ENCODE measurements around the gene UGT1A4.
"Not testable (repeated sequence)": the region's sequence is repeated elsewhere in the genome, so short reads cannot be mapped to it uniquely, and the experiment has no call there.

Gene UGT1A4

DNA sequence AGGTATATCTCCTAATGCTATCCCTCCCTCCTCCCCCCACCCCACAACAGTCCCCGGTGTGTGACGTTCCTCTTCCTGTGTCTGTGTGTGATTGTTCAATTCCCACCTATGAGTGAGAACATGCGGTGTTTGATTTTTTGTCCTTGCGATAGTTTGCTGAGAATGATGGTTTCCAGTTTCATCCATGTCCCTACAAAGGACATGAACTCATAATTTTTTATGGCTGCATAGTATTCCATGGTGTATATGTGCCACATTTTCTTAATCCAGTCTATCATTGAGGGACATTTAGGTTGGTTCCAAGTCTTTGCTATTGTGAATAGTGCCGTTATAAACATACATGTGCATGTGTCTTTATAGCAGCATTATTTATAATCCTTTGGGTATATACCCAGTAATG is 17.7 kb upstream of the UGT1A4 start:
- H3K36me3 ChIP-seq (ENCODE audit: control insufficient read depth, insufficient read depth, low read length, severe bottlenecking); H3K9me3 ChIP-seq (ENCODE audit: control insufficient read depth, low read length); H3K27me3 ChIP-seq (replicated peaks; ENCODE audit: control insufficient read depth, insufficient read depth, low read length); H3K4me3 ChIP-seq (ENCODE audit: low read length); DNase-seq (ENCODE audit: low read depth); H3K9ac ChIP-seq (ENCODE audit: low read length): not testable (repeated sequence)
- peaks cover 26% of the 10 kb centered on the region for H3K4me1 ChIP-seq (ENCODE audit: control insufficient read depth, insufficient read depth, low read length)

- no peak overlapping the region for H3K4me3 ChIP-seq (ENCODE audit: low read length)
- no peak for DNase-seq (ENCODE audit: low read depth)
- H3K4me1 ChIP-seq (ENCODE audit: control insufficient read depth, insufficient read depth, low read length), result peaks cover 34% of the 10 kb centered on the region
- H3K27me3 ChIP-seq (replicated peaks; ENCODE audit: control insufficient read depth, insufficient read depth, low read length), result no peaks in the 10 kb centered on the region
- no peaks in the 10 kb centered on the region for H3K9me3 ChIP-seq (ENCODE audit: control insufficient read depth, low read length)
- no peaks in the 10 kb centered on the region for H3K36me3 ChIP-seq (ENCODE audit: control insufficient read depth, insufficient read depth, low read length, severe bottlenecking)
- no peak overlapping the region for H3K9ac ChIP-seq (ENCODE audit: low read length)
Observed at GRCh38 chr2:233702238-233702637, 16.3 kb upstream of the UGT1A4 start.

DNA sequence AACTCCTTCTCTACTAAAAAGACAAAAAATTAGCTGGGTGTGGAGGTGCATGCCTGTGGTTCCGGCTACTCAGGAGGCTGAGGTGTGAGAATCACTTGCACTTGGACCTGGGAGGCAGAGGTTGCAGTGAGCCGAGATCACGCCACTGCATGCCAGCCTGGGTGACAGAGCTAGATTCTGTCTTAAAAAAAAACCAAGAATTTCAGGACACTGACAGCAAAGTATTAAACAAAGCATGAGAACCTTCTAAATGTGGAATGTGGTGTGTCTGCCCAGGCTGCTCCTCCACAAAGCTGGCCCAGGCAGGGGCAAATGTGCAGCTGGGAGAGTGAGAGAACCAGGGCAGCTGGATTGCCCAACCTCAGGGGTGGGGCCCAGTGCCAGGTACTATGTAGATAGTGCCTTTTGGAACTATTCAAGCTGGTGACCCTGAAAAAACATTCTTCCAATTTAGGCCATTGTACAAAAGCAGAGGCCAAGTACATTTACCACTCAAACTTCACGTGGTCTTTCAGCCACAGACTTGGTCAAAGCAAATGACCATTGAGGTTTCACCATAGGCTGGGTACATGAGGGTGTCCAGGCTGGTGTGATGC is 12.5 kb upstream of the UGT1A4 start:
- H3K4me1 ChIP-seq (ENCODE audit: control insufficient read depth, insufficient read depth, low read length), result peaks cover 25% of the 10 kb centered on the region
- peaks cover 3% of the 10 kb centered on the region for H3K27me3 ChIP-seq (replicated peaks; ENCODE audit: control insufficient read depth, insufficient read depth, low read length)
- no peak overlapping the region for H3K4me3 ChIP-seq (ENCODE audit: low read length)
- DNase-seq (ENCODE audit: low read depth), result peak; percentile 68
- no peaks in the 10 kb centered on the region for H3K36me3 ChIP-seq (ENCODE audit: control insufficient read depth, insufficient read depth, low read length, severe bottlenecking)
- peak overlapping the region; percentile 24 for H3K9ac ChIP-seq (ENCODE audit: low read length)
- H3K9me3 ChIP-seq (ENCODE audit: control insufficient read depth, low read length), result no peaks in the 10 kb centered on the region

DNA sequence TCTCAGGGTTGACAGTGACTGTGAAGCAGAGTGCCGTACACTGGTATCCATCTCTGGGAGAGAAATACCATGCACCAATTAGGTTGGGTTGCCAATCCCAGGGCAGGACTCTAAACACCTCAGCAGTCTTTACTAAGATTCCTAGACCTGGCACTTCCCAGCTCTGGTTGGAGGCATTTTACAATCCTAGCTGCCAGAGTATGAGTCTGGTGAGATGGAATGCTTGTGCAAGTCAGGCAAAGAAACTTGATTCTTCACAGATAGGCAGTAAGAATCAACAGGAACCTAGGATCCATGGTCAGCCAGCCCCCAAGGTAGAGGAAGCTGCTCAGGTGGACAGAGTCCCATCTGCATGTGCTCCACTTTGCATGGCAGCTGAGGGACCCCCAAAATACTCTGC is 11.8 kb upstream of the UGT1A4 start:
- no peaks in the 10 kb centered on the region for H3K9me3 ChIP-seq (ENCODE audit: control insufficient read depth, low read length)

GRCh38 chr2:233707940-233708644 is 10.4 kb upstream of the UGT1A4 start:
- H3K36me3 ChIP-seq (ENCODE audit: control insufficient read depth, insufficient read depth, low read length, severe bottlenecking), result no peaks in the 10 kb centered on the region
- H3K9me3 ChIP-seq (ENCODE audit: control insufficient read depth, low read length), result no peaks in the 10 kb centered on the region
- peaks cover 4% of the 10 kb centered on the region for H3K27me3 ChIP-seq (replicated peaks; ENCODE audit: control insufficient read depth, insufficient read depth, low read length)
- no peak overlapping the region for H3K9ac ChIP-seq (ENCODE audit: low read length)
- H3K4me1 ChIP-seq (ENCODE audit: control insufficient read depth, insufficient read depth, low read length), result peaks cover 29% of the 10 kb centered on the region
- peak; percentile 69 for DNase-seq (ENCODE audit: low read depth)
- H3K4me3 ChIP-seq (ENCODE audit: low read length), result no peak overlapping the region

More for the DNA sequence above, 11.8 kb upstream of the UGT1A4 start:
- Histone ChIP-seq H3K9ac (ENCODE audit: low read length) (no peak overlapping the region), H3K36me3 (ENCODE audit: control insufficient read depth, insufficient read depth, low read length, severe bottlenecking) (no peaks in the 10 kb centered on the region), H3K4me1 (ENCODE audit: control insufficient read depth, insufficient read depth, low read length) (peaks cover 29% of the 10 kb centered on the region), H3K4me3 (ENCODE audit: low read length) (no peak overlapping the region), H3K27me3 (replicated peaks; ENCODE audit: control insufficient read depth, insufficient read depth, low read length) (peaks cover 4% of the 10 kb centered on the region)
- DNase-seq (ENCODE audit: low read depth), result peak; percentile 79

- Histone ChIP-seq H3K4me3 (ENCODE audit: low read length) (no peak overlapping the region), H3K9ac (ENCODE audit: low read length) (no peak overlapping the region), H3K27me3 (replicated peaks; ENCODE audit: control insufficient read depth, insufficient read depth, low read length) (peaks cover 4% of the 10 kb centered on the region), H3K36me3 (ENCODE audit: control insufficient read depth, insufficient read depth, low read length, severe bottlenecking) (no peaks in the 10 kb centered on the region), H3K4me1 (ENCODE audit: control insufficient read depth, insufficient read depth, low read length) (peaks cover 29% of the 10 kb centered on the region), H3K9me3 (ENCODE audit: control insufficient read depth, low read length) (no peaks in the 10 kb centered on the region)
- no peak for DNase-seq (ENCODE audit: low read depth)
Observed at GRCh38 chr2:233708942-233709341, 9.6 kb upstream of the UGT1A4 start.

GRCh38 chr2:233711312-233712008 is 7.1 kb upstream of the UGT1A4 start:
- H3K4me1 ChIP-seq (ENCODE audit: control insufficient read depth, insufficient read depth, low read length), result peaks cover 22% of the 10 kb centered on the region
- DNase-seq (ENCODE audit: low read depth), result peak; percentile 95
- no peaks in the 10 kb centered on the region for H3K9me3 ChIP-seq (ENCODE audit: control insufficient read depth, low read length)
- H3K9ac ChIP-seq (ENCODE audit: low read length), result no peak overlapping the region
- H3K27me3 ChIP-seq (replicated peaks; ENCODE audit: control insufficient read depth, insufficient read depth, low read length), result peaks cover 10% of the 10 kb centered on the region
- H3K36me3 ChIP-seq (ENCODE audit: control insufficient read depth, insufficient read depth, low read length, severe bottlenecking), result no peaks in the 10 kb centered on the region
- no peak overlapping the region for H3K4me3 ChIP-seq (ENCODE audit: low read length)

- DNase-seq (ENCODE audit: low read depth), result no peak
- no peaks in the 10 kb centered on the region for H3K9me3 ChIP-seq (ENCODE audit: control insufficient read depth, low read length)
- no peaks in the 10 kb centered on the region for H3K36me3 ChIP-seq (ENCODE audit: control insufficient read depth, insufficient read depth, low read length, severe bottlenecking)
Observed at GRCh38 chr2:233712611-233713261, 5.8 kb upstream of the UGT1A4 start, which contains the start of gene UGT1A5. Gene UGT1A5, plus strand, starts transcription at chr2:233712907. Its CDS starts 85 bp downstream, at chr2:233712992.

DNA sequence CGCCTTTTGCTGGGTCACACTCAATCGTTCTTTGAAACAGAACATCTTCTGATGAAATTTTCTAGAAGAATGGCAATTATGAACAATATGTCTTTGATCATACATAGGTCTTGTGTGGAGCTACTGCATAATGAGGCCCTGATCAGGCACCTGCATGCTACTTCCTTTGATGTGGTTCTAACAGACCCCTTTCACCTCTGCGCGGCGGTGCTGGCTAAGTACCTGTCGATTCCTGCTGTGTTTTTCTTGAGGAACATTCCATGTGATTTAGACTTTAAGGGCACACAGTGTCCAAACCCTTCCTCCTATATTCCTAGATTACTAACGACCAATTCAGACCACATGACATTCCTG is 5.3 kb upstream of the UGT1A4 start:
- DNase-seq (ENCODE audit: low read depth), result no peak
- Histone ChIP-seq H3K36me3 (ENCODE audit: control insufficient read depth, insufficient read depth, low read length, severe bottlenecking) (no peaks in the 10 kb centered on the region), H3K9me3 (ENCODE audit: control insufficient read depth, low read length) (no peaks in the 10 kb centered on the region), H3K27me3 (replicated peaks; ENCODE audit: control insufficient read depth, insufficient read depth, low read length) (peaks cover 27% of the 10 kb centered on the region), H3K9ac (ENCODE audit: low read length) (no peak overlapping the region), H3K4me1 (ENCODE audit: control insufficient read depth, insufficient read depth, low read length) (peaks cover 7% of the 10 kb centered on the region), H3K4me3 (ENCODE audit: low read length) (no peak overlapping the region)

More at GRCh38 chr2:233712611-233713261, 5.8 kb upstream of the UGT1A4 start, which contains the start of gene UGT1A5:
- Histone ChIP-seq H3K9ac (ENCODE audit: low read length) (no peak within 1 kb of the TSS), H3K4me3 (ENCODE audit: low read length) (no peak within 1 kb of the TSS), H3K27me3 (replicated peaks; ENCODE audit: control insufficient read depth, insufficient read depth, low read length) (peaks cover 22% of the 10 kb centered on the region), H3K4me1 (ENCODE audit: control insufficient read depth, insufficient read depth, low read length) (peaks cover 12% of the 10 kb centered on the region)

DNA sequence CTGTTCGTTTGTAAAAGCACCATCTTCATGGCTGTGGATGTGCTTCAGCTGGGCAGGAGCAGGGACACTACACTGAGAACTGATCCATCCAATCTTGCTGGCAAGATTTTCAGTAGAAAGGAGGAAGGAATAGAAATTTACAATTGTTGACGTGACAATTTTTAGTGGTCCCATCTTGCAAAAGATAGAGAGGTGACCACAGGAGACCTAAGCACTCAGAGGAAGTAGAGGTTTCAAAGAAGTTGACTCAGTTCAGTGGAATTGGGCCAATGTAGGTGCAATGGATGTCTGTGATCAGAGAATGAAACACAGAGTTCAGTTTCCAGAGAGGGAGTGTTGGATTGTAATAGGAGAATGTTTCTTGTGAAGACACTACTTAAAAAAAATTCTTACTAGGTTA is 4.4 kb upstream of the UGT1A4 start:
- H3K9me3 ChIP-seq (ENCODE audit: control insufficient read depth, low read length), result no peaks in the 10 kb centered on the region
- H3K9ac ChIP-seq (ENCODE audit: low read length), result no peak overlapping the region
- H3K27me3 ChIP-seq (replicated peaks; ENCODE audit: control insufficient read depth, insufficient read depth, low read length), result peaks cover 32% of the 10 kb centered on the region
- peaks cover 5% of the 10 kb centered on the region for H3K4me1 ChIP-seq (ENCODE audit: control insufficient read depth, insufficient read depth, low read length)
- H3K36me3 ChIP-seq (ENCODE audit: control insufficient read depth, insufficient read depth, low read length, severe bottlenecking), result no peaks in the 10 kb centered on the region
- H3K4me3 ChIP-seq (ENCODE audit: low read length), result no peak overlapping the region
- no peak for DNase-seq (ENCODE audit: low read depth)

DNA sequence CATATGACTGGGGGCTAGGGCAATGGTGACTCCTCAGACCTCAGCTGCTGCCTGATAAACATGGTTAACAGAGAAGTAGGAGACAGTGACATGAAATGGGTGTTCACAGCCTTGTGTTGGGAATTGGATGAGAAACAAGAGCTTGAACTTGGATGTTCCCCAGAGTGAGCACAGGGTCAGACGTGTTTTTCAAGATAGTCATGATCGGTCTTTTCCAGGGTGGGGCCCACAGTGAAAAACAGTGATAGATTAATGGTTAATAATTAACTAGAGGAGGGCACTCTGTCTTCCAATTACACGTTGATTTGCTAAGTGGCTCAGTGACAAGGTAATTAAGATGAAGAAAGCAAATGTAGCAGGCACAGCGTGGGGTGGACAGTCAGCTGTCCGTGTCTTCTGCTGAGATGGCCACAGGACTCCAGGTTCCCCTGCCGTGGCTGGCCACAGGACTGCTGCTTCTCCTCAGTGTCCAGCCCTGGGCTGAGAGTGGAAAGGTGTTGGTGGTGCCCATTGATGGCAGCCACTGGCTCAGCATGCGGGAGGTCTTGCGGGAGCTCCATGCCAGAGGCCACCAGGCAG is 10.3 kb downstream of the UGT1A4 start, which contains the start of gene UGT1A3:
Gene UGT1A3, plus strand, starts transcription at position 320 of the 579 bp plus-strand sequence. Its CDS starts 85 bp downstream, at position 405.
- Histone ChIP-seq H3K9me3 (ENCODE audit: control insufficient read depth, low read length) (no peaks in the 10 kb centered on the region), H3K4me3 (ENCODE audit: low read length) (no peak within 1 kb of the TSS), H3K9ac (ENCODE audit: low read length) (no peak within 1 kb of the TSS), H3K36me3 (ENCODE audit: control insufficient read depth, insufficient read depth, low read length, severe bottlenecking) (no peaks in the 10 kb centered on the region), H3K27me3 (replicated peaks; ENCODE audit: control insufficient read depth, insufficient read depth, low read length) (peaks cover 5% of the 10 kb centered on the region), H3K4me1 (ENCODE audit: control insufficient read depth, insufficient read depth, low read length) (no peaks in the 10 kb centered on the region)
- no peak for DNase-seq (ENCODE audit: low read depth)

Data from adipocyte (in vitro differentiated cells).